GM06990 (cell line): Measurements from ENCODE around the gene KCNG2.

ENCODE experiments used
- DNase-seq: peaks from one replicate; pipeline ENCODE4 v3.0.0-alpha.2; 2011; ENCODE audit not compliant: insufficient read length; ENCODE audit errors: extremely low read depth
- H3K27me3 ChIP-seq: replicated peaks from 2 replicates; pipeline ENCODE4 v1.6.0; 2011; ENCODE audit warnings: low read length; ENCODE audit not compliant: control insufficient read depth, insufficient read depth
- H3K36me3 ChIP-seq: 2 replicates; pipeline ENCODE4 v1.5.1; 2011; ENCODE audit warnings: low read length; ENCODE audit not compliant: control insufficient read depth, insufficient read depth
- H3K4me3 ChIP-seq: replicated peaks from 2 replicates; pipeline ENCODE4 v1.5.1; 2011; ENCODE audit warnings: low read depth, mild to moderate bottlenecking, control low read depth, low read length
- CTCF ChIP-seq: IDR thresholded peaks from 2 replicates; pipeline ENCODE4 v1.5.1; 2011; ENCODE audit warnings: low read length, control low read depth, mild to moderate bottlenecking, inconsistent platforms; ENCODE audit not compliant: insufficient read depth, poor library complexity, severe bottlenecking

Gene KCNG2

GRCh38 chr18:79924814-79925731 is 127.3 kb downstream of the KCNG2 start:
- no peaks in the 10 kb centered on the region for H3K27me3 ChIP-seq
- no peak for DNase-seq
- H3K4me3 ChIP-seq: no peak overlapping the region
- H3K36me3 ChIP-seq: peaks cover 21% of the 10 kb centered on the region
- no peak for TF ChIP-seq CTCF

GRCh38 chr18:79926306-79926705 is 128.6 kb downstream of the KCNG2 start:
- no peak for DNase-seq
- H3K4me3 ChIP-seq: no peak overlapping the region
- H3K36me3 ChIP-seq: peaks cover 21% of the 10 kb centered on the region
- no peak for TF ChIP-seq CTCF
- no peaks in the 10 kb centered on the region for H3K27me3 ChIP-seq

GRCh38 chr18:79926715-79927606 is 129.2 kb downstream of the KCNG2 start:
- Histone ChIP-seq H3K27me3 (no peaks in the 10 kb centered on the region), H3K4me3 (no peak overlapping the region), H3K36me3 (peaks cover 20% of the 10 kb centered on the region)
- TF ChIP-seq CTCF: no peak
- no peak for DNase-seq

- no peak for TF ChIP-seq CTCF
- Histone ChIP-seq H3K36me3 (peaks cover 20% of the 10 kb centered on the region), H3K27me3 (no peaks in the 10 kb centered on the region), H3K4me3 (no peak overlapping the region)
- DNase-seq: no peak
These were observed 130.1 kb downstream of the KCNG2 start for GRCh38 chr18:79927607-79928562.

GRCh38 chr18:79928563-79928960 is 130.8 kb downstream of the KCNG2 start:
- Histone ChIP-seq H3K4me3 (no peak overlapping the region), H3K36me3 (peaks cover 20% of the 10 kb centered on the region), H3K27me3 (no peaks in the 10 kb centered on the region)
- TF ChIP-seq CTCF: no peak
- DNase-seq: no peak
